ENCODE results near the gene GSTO2.

DNA sequence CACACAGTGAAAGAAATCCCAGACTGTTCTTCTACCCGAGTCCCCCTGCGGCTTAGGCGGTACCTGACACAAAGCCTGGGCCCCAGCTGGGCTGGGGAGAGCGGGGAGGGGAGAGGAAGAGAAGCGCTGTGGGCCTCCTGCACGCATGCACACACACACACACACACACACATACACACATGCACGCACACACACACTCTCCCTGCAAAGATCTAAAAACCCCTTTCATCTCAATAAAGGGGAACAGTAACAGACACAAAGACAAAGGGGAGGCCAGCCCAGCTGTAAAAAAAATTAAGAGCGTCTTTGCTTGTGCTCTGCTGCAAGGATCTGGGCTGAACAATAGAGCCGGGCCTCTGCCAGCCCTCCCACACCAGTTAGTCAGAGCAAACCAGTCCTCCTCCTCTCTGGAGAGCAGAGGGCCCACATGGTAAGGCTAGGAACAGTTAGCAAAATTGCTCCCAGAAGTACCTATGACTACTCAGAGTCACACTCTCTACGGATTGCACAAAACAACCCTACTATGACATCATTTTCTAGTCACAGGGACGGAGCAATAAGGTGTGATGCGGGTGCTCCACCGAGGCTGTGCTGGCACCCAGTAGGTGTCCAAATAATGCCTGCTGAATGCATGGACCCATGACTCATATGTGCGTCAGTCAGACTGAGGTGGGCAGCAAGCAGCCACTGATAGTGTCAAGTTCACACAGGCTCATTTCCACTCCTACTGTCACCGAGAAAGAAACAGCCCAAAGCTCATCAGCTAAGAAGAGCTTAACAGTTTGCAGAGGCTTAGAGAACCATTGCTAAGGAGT, 60.1 kb downstream of the GSTO2 start:
- no peak for TF ChIP-seq CTCF (conservative IDR thresholded peaks at IDR 0.05; ENCODE audit: low read length)
- TF ChIP-seq EZH2phosphoT487 (IDR thresholded peaks at IDR 0.05; ENCODE audit: borderline replicate concordance) = no peak

All from Loucy (cell line).